HepG2 (cell line): ENCODE measurements around the gene UBFD1. TPM values are rescaled to one million over a fixed set of nuclear protein-coding genes. Genes with fewer than 3 reads are reported as not detected.

Source experiments
- ATAC-seq: fragments of 200-7000 bp; cut with Tn5 transposase; 3 replicates; pipeline ENCODE4 v1.9.1; 2020; ENCODE audit warnings: mild to moderate bottlenecking, moderate library complexity
- BruUV-seq: library from RNA; stranded (reverse); fragments of 400-500 nt; replicated peaks from 2 replicates; lab custom pipeline; 2021; lab: Mats Ljungman, UMichigan
- CTCF ChIA-PET: fragments of 300-600 bp; formaldehyde crosslinking; extraction: SDS; loops from one replicate; lab custom pipeline; 2021; ENCODE audit warnings: low total read pairs, inconsistent platforms, low intra/inter-chr PET ratio; lab: Yijun Ruan, JAX
- POLR2A ChIA-PET: fragments of 350-600 bp; sonication (Branson Sonifier 250); formaldehyde crosslinking; loops from one replicate; lab custom pipeline; 2020; ENCODE audit warnings: antibody characterized with exemption, inconsistent platforms; lab: Yijun Ruan, JAX
- DNase-seq: peaks from one replicate; pipeline ENCODE4 v3.0.0-alpha.2; 2015; ENCODE audit warnings: low spot score
- FAIRE-seq: peaks from 3 replicates; lab custom pipeline; 2011; peaks lifted over from hg19 to GRCh38; lab: Jason Lieb, UNC
- H2AFZ ChIP-seq: one replicate; pipeline ENCODE4 v1.6.1; 2011; ENCODE audit warnings: low read length, inconsistent platforms
- H3K27ac ChIP-seq: fragments of 300-600 bp; 3 replicates; pipeline ENCODE4 v1.8.0; 2011; ENCODE audit warnings: mixed run types, mild to moderate bottlenecking, mixed read lengths, low read length, inconsistent platforms; ENCODE audit not compliant: insufficient read depth; ENCODE audit errors: extremely low read length
- H3K27me3 ChIP-seq, 2 experiments: fragments of 200-600 bp in 1 of 2; 2 replicates in 1 of 2; 3 replicates in 1 of 2; pipeline versions ENCODE4 v1.6.0 to v1.8.0; 2011; ENCODE audit warnings: low read length in 2 of 2, mild to moderate bottlenecking in 2 of 2, moderate library complexity in 2 of 2, inconsistent platforms in 1 of 2; ENCODE audit not compliant: insufficient read depth in 2 of 2, control insufficient read depth in 1 of 2
- H3K36me3 ChIP-seq, 2 experiments: fragments of 200-600 bp in 1 of 2; replicated peaks in 1 of 2; 2 replicates in 1 of 2; 3 replicates in 1 of 2; pipeline versions ENCODE4 v1.5.1 to v1.8.0; 2011; ENCODE audit warnings: low read length in 2 of 2, inconsistent platforms in 1 of 2; ENCODE audit not compliant: insufficient read depth in 2 of 2, control insufficient read depth in 1 of 2
- H3K4me1 ChIP-seq: 2 replicates; pipeline ENCODE4 v1.5.1; 2012; ENCODE audit warnings: low read length, inconsistent platforms; ENCODE audit not compliant: insufficient read depth
- H3K4me2 ChIP-seq: 2 replicates; pipeline ENCODE4 v1.6.0; 2011; ENCODE audit warnings: low read depth, low read length, inconsistent platforms
- H3K4me3 ChIP-seq, 3 experiments: fragments of 200-600 bp in 1 of 3; sonication (generic), shearing (Covaris generic) in 1 of 3; replicated peaks in 1 of 3; 2 replicates each; pipeline ENCODE4 v1.5.1; 2011 to 2016; ENCODE audit warnings: low read length in 3 of 3, inconsistent platforms in 2 of 3, low read depth in 2 of 3, mild to moderate bottlenecking in 2 of 3, control low read depth in 1 of 3, mixed read lengths in 1 of 3; ENCODE audit not compliant: insufficient read depth in 1 of 3
- H3K79me2 ChIP-seq: one replicate; pipeline ENCODE4 v1.6.1; 2011; ENCODE audit warnings: low read length, inconsistent platforms; ENCODE audit not compliant: insufficient read depth
- H3K9ac ChIP-seq: 2 replicates; pipeline ENCODE4 v1.6.0; 2011; ENCODE audit warnings: mild to moderate bottlenecking, low read depth, low read length, inconsistent platforms; ENCODE audit not compliant: insufficient read depth
- H3K9me3 ChIP-seq: 2 replicates; pipeline ENCODE4 v1.5.1; 2012; ENCODE audit warnings: mild to moderate bottlenecking, low read length
- H4K20me1 ChIP-seq: 2 replicates; pipeline ENCODE4 v1.6.0; 2011; ENCODE audit warnings: inconsistent platforms, mild to moderate bottlenecking, low read length, moderate library complexity; ENCODE audit not compliant: insufficient read depth
- ATRX ChIP-seq: sonication (generic); formaldehyde crosslinking; IDR thresholded peaks from 2 replicates; pipeline ENCODE4 v1.4.0; 2020; ENCODE audit warnings: missing genetic modification reagents, borderline replicate concordance
- CCDC6 ChIP-seq: sonication (generic); formaldehyde crosslinking; IDR thresholded peaks from 2 replicates; pipeline ENCODE4 v1.8.1; 2022; ENCODE audit warnings: mild to moderate bottlenecking, missing genetic modification reagents, moderate library complexity
- GMEB2 ChIP-seq: IDR thresholded peaks from 2 replicates; pipeline ENCODE4 v1.6.1; 2016; ENCODE audit warnings: missing biosample characterization, missing genetic modification reagents, low read depth
- IKZF1 ChIP-seq: fragments of 450-650 bp; IDR thresholded peaks from 2 replicates; pipeline ENCODE4 v1.7.1; 2016
- PAX8 ChIP-seq: sonication (generic); formaldehyde crosslinking; IDR thresholded peaks from 2 replicates; pipeline ENCODE4 v1.8.0; 2022; ENCODE audit warnings: mild to moderate bottlenecking, missing genetic modification reagents, borderline replicate concordance
- RFX3 ChIP-seq: IDR thresholded peaks from 2 replicates; pipeline ENCODE4 v1.6.1; 2016; ENCODE audit warnings: missing biosample characterization, missing genetic modification reagents
- SMAD1 ChIP-seq: sonication (generic); formaldehyde crosslinking; IDR thresholded peaks from 2 replicates; pipeline ENCODE4 v1.4.0; 2020; ENCODE audit warnings: missing genetic modification reagents, low read depth, mild to moderate bottlenecking, borderline replicate concordance
- SMAD9 ChIP-seq: sonication (generic); formaldehyde crosslinking; IDR thresholded peaks from 2 replicates; pipeline ENCODE4 v1.5.1; 2020; ENCODE audit warnings: mild to moderate bottlenecking, missing genetic modification reagents
- SRF ChIP-seq: IDR thresholded peaks from 2 replicates; pipeline ENCODE4 v1.6.1; 2011; ENCODE audit warnings: mild to moderate bottlenecking, low read depth, low read length, moderate library complexity
- TCF7 ChIP-seq: sonication (generic); IDR thresholded peaks from 2 replicates; pipeline ENCODE4 v1.6.1; 2016; ENCODE audit warnings: antibody characterized with exemption, low read depth
- ZC3H4 ChIP-seq: sonication (generic); formaldehyde crosslinking; IDR thresholded peaks from 2 replicates; pipeline ENCODE4 v1.4.0; 2020; ENCODE audit warnings: missing genetic modification reagents, borderline replicate concordance
- ZFP62 ChIP-seq: sonication (generic); formaldehyde crosslinking; IDR thresholded peaks from 2 replicates; pipeline ENCODE4 v1.4.0; 2020; ENCODE audit warnings: missing genetic modification reagents
- ZNF563 ChIP-seq: sonication (generic); formaldehyde crosslinking; IDR thresholded peaks from 2 replicates; pipeline ENCODE4 v1.8.0; 2022; ENCODE audit warnings: mild to moderate bottlenecking, moderate library complexity, missing genetic modification reagents
- ZNF713 ChIP-seq: sonication (generic); formaldehyde crosslinking; IDR thresholded peaks from 2 replicates; pipeline ENCODE4 v1.4.0; 2020; ENCODE audit warnings: mild to moderate bottlenecking, missing genetic modification reagents
- WGBS: methylation state at CpG from one replicate; pipeline ENCODE4 v1.1.6; 2017; ENCODE audit warnings: low lambda C conversion rate; 5-methylcytosine and 5-hydroxymethylcytosine counted together
- in situ Hi-C: cut with HindIII; loops from 2 replicates; pipeline ENCODE4 v1.10.0; 2017; ENCODE audit warnings: low pct_unique_long_range_greater_than_20kb; ENCODE audit not compliant: extremely low pct_ligation_motif_present
- intact Hi-C: fragments of 100-400 bp; cut with micrococcal nuclease; formaldehyde crosslinking; loops from one replicate; pipeline ENCODE4 v1.10.0; 2022; ENCODE audit not compliant: unreplicated experiment
- polyA plus RNA-seq, 8 experiments: library from polyadenylated mRNA; depleted of rRNA in 3 of 8; stranded (reverse) in 7 of 8; unstranded in 1 of 8; fragments of >200 nt; fragmentation: Illumina TruSeq in 4 of 8; extraction: Trizol in 4 of 8; gene quantifications; 2 replicates each; pipeline versions ENCODE4 v1.2.1 to v1.2.3, GENCODE V29; 2011 to 2016; ENCODE audit warnings: low read depth in 4 of 8, missing spikeins in 1 of 8, mixed read lengths in 1 of 8; ENCODE audit not compliant: insufficient read depth in 1 of 8
- total RNA-seq, 5 experiments: library from RNA; depleted of rRNA; stranded (reverse); fragments of >200 nt; fragmentation: Illumina TruSeq; extraction: Trizol; gene quantifications; 2 replicates each; pipeline ENCODE4 v1.2.3, GENCODE V29; 2016; ENCODE audit warnings: low read depth in 1 of 5
- TF ChIP-seq, protein P1 (sequence below): IDR thresholded peaks from 2 replicates; pipeline ENCODE4 v1.6.1; 2016; ENCODE audit warnings: low read depth
- TF ChIP-seq, protein P2 (sequence below): sonication (generic); formaldehyde crosslinking; IDR thresholded peaks from 2 replicates; pipeline ENCODE4 v1.4.0; 2020; ENCODE audit warnings: missing genetic modification reagents

UBFD1 gene
- total and polyA plus RNA-seq, 2 of the 13 experiments (the other 11 are each of a cell fraction or from before 2014, with no cell fraction given): 100 to 111 TPM

GRCh38 chr16:23539984-23540816 is 17.3 kb upstream of the UBFD1 start:
- ChIA-PET POLR2A (interaction anchor here (0.7 to 5.5 kb wide), 17 partner anchors 9 to 101 kb away, joined by 3 to 96 read pairs (median 11); partner anchors contain the start of genes DCTN5, EARS2, GGA2 and NDUFAB1), CTCF (interaction anchor here (2.0 kb wide), 1 partner anchor 17 kb away, joined by 8 read pairs; the partner anchor contains the start of genes EARS2 and UBFD1)
- Histone ChIP-seq H3K9ac (peak overlapping the region; percentile 64), H3K27me3 (no peaks in the 10 kb centered on the region), H4K20me1 (no peaks in the 10 kb centered on the region), H2AFZ (no peak overlapping the region), H3K36me3 (peaks cover 32 to 56% of the 10 kb centered on the region in 2 experiments), H3K79me2 (peaks cover 4% of the 10 kb centered on the region), H3K4me3 (no peak overlapping the region), H3K4me2 (peak overlapping the region; percentile 56), H3K27ac (peak overlapping the region; percentile 91), H3K9me3 (no peaks in the 10 kb centered on the region), H3K4me1 (peaks cover 47% of the 10 kb centered on the region)
- in situ Hi-C loops (no loop called here), intact Hi-C loops (loop anchor here (2.0 kb wide), 2 partner anchors 17 to 31 kb away; partner anchors contain the start of genes EARS2 and UBFD1)
- DNase-seq: peak; percentile 99
- 54% methylated on average over 11 of the region's 11 CpGs for WGBS
- FAIRE-seq: peak; percentile 73
- peak; percentile 95 for ATAC-seq
- BruUV-seq: no TSS peak
- TF ChIP-seq IKZF1 (no peak), ZC3H4 (CRISPR knock-in tag) (no peak), ATRX (CRISPR knock-in tag) (no peak), ZFP62 (CRISPR knock-in tag) (0 out of 2 replicates have a peak, but pooled peaks have one; percentile 37), RFX3 (CRISPR knock-in tag) (0 out of 2 replicates have a peak, but pooled peaks have one; percentile 37), ZNF563 (no peak), PAX8 (CRISPR knock-in tag) (no peak), TCF7 (peak; percentile 91), GMEB2 (CRISPR knock-in tag) (no peak), CCDC6 (peak; percentile 92; the same call in 1 of the 2 replicates), SMAD9 (CRISPR knock-in tag) (no peak), SMAD1 (CRISPR knock-in tag) (0 out of 2 replicates have a peak, but pooled peaks have one; percentile 71), ZNF713 (CRISPR knock-in tag) (peak; percentile 37; the same call in 1 of the 2 replicates), SRF (no peak)
- TF ChIP-seq, protein P1, sequence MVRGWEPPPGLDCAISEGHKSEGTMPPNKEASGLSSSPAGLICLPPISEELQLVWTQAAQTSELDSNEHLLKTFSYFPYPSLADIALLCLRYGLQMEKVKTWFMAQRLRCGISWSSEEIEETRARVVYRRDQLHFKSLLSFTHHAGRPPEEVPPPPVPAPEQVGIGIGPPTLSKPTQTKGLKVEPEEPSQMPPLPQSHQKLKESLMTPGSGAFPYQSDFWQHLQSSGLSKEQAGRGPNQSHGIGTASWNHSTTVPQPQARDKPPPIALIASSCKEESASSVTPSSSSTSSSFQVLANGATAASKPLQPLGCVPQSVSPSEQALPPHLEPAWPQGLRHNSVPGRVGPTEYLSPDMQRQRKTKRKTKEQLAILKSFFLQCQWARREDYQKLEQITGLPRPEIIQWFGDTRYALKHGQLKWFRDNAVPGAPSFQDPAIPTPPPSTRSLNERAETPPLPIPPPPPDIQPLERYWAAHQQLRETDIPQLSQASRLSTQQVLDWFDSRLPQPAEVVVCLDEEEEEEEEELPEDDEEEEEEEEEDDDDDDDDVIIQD (CRISPR knock-in tag): peak; percentile 95
- TF ChIP-seq, protein P2, sequence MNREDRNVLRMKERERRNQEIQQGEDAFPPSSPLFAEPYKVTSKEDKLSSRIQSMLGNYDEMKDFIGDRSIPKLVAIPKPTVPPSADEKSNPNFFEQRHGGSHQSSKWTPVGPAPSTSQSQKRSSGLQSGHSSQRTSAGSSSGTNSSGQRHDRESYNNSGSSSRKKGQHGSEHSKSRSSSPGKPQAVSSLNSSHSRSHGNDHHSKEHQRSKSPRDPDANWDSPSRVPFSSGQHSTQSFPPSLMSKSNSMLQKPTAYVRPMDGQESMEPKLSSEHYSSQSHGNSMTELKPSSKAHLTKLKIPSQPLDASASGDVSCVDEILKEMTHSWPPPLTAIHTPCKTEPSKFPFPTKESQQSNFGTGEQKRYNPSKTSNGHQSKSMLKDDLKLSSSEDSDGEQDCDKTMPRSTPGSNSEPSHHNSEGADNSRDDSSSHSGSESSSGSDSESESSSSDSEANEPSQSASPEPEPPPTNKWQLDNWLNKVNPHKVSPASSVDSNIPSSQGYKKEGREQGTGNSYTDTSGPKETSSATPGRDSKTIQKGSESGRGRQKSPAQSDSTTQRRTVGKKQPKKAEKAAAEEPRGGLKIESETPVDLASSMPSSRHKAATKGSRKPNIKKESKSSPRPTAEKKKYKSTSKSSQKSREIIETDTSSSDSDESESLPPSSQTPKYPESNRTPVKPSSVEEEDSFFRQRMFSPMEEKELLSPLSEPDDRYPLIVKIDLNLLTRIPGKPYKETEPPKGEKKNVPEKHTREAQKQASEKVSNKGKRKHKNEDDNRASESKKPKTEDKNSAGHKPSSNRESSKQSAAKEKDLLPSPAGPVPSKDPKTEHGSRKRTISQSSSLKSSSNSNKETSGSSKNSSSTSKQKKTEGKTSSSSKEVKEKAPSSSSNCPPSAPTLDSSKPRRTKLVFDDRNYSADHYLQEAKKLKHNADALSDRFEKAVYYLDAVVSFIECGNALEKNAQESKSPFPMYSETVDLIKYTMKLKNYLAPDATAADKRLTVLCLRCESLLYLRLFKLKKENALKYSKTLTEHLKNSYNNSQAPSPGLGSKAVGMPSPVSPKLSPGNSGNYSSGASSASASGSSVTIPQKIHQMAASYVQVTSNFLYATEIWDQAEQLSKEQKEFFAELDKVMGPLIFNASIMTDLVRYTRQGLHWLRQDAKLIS (CRISPR knock-in tag): no peak
